NCI-H2227 (cell line): ENCODE results near the gene SHISAL1.
A peak's percentile ranks its signal among the peaks of the same experiment; 100 is the strongest.

Source experiments
- DNase-seq: peaks from one replicate; lab custom pipeline; 2025; ENCODE audit not compliant: unreplicated experiment; lab: John Stamatoyannopoulos, UW

The SHISAL1 gene

DNA sequence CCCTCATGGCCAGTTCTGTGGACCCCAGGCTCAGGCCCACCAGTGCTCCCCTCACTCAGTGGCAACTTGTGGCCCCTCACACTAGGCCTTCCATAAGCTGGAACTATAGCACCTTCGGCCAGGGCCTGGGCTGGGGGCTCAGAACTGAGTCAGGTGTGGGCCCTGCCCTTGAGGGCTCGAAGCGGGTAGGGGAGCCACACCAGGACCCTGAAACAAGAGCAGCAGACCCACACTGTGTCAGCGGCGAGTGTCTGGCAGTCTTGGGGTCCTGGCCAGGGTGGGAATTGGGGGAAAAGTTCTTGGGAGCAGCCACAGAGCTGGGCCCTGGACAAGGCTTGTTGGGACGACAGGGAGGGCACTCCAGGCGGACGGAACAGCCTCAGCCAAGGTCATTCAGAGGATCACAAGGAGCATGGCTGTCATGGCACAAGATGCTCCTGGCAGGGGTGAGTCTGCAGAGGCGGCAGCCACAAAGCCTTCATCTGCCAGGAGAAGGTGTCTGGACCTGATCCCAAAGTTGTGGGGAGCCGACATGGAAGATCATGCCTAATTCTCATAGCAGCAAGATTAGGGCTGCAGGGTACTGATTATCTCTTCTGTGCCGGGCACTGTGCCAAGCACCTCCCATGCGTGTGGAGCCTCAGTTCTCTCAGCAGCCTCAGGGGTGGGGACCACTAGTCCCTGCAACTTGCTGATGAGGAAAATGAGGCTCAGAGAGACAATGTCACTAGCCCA lies 50.7 kb downstream of the SHISAL1 start:
- DNase-seq, result peak; percentile 40

DNA sequence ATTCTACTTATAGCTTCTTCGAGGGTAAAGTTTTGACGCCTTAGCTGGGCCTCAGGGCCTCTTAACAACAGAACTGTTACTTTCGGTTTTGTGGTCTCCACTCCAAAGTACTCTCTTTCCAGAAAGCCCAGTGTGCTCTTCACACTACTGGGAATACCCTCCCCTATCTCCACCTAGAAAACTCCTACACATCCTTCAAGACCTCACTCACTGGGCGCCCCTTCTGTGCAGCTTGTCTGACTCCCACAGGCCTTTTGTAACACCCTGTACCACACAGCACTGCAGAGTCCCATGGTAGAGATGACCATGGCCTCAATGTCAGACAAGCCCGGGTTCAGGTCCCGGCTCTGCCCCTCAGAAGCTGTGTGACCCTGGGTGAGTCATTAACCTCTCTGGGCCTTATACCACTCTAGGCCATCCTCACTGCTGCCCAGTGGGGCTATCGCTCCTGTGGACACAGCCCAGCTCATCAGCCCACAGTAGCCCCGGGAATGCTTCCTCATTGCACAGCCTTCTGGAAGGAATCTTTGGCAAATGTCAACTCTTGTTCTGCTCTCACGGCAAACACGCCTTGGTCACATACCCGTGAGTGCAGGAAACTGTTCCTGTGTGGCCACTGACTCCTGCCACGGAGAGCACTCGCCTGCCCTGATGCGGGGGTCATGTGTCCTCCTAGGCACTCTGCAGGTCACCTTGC lies 51.4 kb downstream of the SHISAL1 start:
- DNase-seq, result no peak

DNA sequence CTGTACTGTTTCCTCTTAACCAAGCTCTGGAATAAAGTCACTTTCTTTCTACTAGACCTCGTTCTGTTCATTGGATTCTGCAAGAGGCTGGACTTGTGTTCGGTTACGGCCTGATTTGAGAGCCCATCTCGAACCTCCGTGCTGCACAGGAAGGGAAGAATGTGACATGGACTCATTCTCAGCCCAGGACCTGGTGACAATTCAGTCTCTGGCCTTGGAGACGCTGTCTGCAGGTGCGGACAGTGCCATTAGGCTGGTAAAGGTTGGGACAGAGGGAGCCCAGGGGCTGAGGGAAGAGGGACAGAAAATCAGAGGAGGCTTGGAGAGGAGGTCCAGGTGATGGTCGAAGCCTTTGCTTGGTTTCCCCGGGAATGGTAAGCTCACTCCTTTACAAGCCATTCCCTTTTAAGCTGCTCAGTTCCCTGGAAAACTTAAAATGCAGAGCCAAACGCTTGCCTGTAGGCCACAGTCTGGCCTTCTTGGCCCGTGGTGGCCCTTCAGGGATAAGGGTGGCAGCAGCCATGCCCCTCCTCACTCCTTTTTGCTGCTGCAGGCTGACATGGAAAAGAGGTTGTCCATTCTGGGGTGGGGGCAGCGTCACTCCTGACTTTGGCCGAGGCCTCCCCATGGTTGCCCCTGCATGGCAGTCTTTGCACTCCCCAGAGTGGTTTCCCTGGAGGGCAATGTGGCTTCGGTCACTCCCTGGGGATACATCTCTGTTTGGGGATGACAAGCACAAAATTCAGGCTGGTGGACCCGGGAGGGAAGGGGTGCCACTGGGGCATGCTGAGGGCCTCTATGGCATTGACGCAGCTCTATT lies 52.3 kb downstream of the SHISAL1 start:
- DNase-seq, result no peak

DNA sequence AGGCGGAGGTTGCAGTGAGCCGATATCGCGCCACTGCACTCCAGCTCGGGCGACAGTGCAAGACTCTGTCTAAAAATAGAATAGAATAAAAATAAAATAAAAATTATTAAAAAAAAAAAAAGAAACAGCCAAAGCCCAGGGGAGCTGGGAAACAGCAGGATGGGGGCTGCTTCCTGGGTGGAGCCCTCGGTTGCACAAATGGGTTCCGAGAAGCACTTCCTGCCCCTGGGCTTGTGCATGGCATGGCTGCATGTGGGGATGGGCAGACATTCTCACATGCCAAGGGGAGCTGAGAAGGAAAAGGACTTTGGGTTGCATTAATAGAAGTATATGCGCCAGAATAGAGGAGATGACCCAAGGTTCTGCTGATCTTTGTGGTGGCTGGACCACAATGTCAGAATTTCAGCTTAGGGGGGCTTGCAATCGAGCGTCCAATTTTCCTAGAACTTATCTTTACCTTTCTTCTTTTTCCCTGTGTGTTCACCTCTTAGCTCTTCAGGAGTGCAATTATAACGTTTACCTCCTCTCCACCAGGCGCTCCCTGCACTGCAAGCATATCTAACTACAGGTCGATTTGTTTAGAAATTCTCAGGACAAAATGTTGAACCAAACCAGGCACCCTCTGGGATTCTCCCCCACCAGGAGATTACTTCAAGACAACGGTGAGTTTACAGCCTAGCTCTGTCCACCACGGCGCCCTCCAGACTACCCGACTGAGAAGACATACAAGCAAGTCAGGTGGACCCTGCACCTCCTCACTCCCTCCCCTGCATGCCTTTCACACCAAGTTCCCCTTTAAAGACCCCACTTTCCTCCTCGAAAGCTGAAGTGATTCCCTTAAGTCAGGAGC lies 53.2 kb downstream of the SHISAL1 start:
- DNase-seq, result no peak

DNA sequence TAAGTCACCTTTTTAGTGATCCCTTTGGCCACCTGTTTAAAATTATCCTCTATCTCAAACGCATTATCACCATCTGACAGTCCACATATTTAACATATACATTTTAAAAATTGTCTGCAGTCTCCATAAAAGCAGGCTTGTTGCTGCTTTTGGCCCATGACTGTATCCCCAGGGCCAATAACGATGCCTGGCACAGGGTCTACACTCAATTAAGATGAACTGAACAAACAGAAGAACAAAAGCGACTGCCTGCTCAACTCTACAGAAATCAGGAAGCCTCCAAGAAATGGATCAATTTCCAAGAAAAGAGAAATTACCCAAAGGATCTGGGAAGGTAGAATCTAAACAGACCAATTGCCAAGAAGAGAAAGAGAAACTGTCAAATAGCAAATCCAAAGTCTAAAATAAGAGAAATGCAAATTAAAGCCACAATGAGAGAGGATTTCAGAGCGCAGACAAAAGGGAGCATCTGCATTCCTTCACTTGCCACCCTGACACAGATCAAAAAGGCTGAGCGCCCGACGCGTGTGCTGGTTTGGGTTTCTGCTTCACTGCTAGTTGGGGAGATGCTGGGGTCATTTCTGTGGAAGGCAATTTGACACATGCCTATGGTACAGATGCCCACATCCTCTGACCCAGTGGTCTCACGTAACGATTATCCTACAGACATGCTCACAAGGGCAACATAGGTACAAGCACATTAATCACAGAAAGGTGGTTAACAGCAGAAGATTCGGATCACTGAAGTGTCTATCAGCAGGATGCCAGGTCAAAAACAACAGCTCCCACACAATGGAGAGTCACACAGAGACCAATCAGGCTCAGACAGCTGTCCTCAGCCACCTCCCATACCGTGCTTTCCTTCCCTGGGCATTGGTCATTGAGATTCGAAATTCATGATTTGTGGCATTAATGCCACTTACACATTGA lies 55.9 kb downstream of the SHISAL1 start:
- no peak for DNase-seq

DNA sequence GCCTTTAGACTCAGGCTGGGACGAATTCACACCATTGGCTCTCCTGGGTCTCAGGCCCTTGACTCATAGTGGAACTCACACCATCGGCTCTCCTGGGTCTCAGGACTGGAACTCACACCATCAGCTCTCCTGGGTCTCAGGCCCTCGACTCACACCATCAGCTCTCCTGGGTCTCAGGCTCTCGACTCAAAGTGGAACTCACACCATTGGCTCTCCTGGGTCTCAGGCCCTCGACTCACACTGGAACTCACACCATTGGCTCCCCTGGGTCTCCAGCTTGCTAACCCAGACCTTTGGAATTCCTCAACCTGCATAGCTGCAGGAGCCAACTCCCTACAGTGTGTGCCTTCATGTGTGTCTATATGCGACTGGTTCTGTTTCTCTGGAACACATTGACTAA lies 56.7 kb downstream of the SHISAL1 start:
- no peak for DNase-seq

DNA sequence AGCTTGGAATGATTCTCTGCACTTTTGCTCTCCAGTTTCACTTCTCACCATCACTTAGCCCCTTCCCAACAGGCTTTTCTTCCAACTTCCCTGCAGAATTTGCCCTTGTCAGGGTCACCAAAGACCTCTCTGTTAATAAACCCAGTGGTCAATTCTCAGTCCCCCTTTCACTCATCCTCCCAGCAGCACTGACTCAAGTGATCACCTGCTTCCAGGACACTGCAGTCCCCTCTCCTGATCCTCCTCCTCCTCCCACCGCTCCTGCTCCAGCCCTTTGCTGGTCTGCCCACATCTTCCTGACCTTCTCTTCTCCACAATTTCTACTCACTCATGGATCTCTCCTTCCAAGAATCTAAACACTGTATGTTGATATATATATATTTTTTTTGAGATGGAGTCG lies 57.9 kb downstream of the SHISAL1 start:
- DNase-seq, result no peak

DNA sequence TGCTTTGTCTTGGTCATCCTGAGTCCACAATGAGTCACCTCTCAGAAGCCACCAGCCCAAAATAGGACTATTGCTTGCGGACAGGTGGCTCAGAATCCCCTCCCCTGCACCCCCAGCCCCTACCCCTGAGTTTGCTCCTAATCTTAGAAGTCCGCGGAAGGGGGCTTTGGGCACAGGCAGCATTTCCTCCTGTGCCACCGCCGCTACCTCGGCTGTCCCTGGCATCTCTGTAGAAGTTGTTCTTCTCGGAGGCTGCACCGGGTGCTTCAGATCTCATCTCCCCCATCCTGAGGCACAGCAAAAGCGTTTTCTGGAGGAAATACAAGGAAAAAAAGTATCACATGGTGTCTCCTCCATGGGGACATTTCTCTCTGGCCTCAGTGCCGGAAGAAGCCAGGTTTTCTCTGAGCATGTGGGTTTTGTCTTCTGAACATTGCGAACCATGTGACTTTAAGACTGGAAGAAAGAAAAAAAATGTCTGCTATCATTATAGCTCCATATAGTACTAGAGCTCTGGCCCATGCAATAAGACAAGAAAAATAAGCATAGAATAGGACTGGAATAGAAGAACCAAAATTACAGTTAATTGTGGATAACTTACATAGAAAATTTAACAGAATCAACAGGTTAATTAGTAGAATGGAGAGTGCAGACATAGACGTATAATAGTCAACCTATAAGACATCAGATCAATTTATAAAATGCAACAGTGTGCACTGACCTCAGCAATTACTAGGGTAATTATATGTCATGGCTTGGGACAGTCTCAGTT lies 63.2 kb downstream of the SHISAL1 start:
- no peak for DNase-seq

DNA sequence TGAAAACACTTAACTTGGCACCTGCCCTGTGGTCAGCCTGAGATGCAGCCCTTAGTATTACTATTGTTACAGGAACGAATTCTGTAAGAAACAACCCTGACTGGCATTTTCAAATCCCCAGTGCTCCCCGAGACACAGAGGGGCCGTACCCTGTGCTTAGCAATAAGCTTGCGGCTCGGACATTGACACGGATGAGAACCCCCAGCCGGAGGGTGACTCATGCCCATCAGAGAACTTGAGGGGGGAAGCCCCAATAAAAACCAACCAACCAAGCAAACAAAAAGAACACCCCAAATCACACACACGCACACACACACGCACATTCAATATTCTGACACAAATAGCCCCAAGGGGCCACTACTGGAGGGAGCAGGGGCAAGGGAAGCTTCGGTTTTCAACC lies 63.8 kb downstream of the SHISAL1 start:
- DNase-seq, result no peak

DNA sequence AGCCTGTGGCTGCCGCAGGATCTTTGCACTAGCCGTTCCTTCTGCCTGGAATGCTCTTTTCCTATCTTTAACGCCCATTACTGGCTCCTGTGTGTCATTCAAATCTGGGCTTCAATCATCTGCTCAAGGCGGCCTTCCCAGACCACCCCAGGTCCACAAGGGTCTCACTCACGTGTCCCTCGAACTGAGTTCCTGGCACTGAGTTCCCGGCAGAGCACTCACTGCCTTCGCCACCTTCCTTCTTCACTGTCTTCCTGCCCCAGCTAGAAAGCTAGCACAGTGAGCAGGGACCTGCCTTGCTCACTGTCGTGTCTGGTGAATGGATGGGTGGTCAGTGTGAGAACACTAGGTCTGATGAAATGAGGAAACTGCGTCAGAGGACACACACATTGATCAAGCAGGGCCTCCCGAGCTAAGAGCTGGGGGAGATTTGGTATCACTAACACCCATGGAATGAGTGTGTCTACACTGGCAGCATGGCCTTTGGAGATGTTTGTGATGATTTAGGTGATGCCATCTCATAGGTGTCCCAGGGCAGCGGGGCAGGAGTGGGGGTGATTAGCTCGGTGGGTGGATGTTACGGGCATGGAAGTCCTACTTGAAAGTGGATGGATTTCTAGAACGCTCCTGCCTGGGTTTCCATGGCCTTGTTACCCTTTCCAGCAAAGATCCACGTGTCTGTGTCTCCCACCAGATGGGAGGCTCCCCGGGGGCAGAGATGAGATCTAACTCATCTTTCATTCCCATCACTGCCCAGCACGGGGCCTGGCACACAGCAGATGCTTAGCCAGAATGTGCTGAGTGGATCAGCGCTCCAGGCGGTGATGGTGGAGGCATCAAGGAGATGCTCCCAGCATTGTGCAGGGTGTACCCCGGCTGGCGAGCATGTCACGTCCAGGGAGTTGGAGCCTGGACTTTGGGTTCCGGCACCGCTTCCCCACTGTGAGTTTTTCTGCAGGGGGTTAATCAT lies 64.5 kb downstream of the SHISAL1 start:
- no peak for DNase-seq

DNA sequence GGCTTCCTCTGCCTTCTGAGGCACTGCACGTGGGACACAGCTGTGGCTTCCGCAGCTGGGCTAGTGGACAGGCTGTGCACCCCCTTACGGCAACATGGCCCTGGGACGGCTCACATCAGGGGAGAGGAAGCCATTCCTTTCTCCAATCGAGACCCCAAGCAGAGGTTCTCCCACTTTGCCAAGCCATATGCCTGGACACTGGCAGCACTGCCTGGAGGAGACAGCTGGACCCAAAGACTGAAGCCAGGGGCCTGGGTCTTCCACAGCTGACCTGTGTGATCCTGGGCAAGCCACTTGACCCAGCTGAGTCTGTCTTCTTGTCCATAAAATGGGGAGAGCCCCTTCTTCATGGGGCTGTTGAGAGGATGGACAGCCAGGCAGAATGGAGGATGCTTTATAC lies 65.4 kb downstream of the SHISAL1 start:
- no peak for DNase-seq

DNA sequence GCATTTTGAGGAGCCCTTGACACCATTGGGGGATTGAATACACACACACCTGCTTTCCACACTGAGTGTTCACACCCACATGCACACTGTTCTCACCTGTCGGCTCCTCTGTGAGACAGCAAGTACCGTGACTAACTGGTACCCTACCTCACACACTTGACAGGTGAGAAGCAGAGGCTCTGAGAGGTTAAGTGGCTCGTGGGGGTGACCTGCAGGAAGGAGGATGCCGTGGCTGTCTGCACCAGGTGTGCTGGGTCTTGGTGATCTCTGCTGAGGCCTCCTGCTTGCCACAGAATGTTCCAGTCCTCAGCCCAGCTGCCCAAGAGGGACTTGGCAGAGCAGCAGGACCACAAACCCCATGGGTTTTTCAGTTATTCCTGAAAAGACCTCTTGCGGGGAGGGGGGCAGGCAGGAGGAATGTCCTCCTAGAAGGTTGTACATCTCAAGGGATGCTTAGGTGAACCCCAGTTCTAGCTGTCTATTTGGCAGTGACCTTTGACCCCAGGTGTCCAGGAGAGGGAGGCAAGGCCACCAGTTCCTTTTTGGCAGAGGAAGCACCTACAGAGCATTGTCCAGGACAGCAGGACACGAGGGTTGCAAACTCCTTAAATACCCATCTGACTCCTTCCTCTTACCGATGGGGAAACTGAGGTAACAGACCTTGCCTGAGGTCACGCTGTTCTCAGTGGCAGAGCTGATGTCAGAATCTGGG lies 66.0 kb downstream of the SHISAL1 start:
- no peak for DNase-seq

DNA sequence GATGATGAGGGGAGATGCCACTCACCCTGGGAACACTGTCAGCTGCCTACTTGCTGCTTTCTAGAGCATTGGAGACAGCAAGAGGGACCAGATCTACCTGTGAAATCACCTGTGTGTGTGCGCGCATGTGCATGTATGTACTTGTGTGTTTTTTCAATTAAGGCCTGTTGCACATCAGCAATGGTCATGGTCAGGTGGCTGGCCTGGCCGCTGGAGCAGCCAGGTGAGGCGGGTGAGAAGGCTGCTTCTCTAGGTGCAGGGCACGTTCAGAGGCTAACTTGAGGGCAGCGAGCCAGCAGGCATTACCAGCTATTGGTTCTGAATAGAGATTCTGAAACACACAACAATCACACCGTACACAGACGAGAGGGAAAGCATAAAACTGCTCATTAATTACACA lies 66.9 kb downstream of the SHISAL1 start:
- no peak for DNase-seq

DNA sequence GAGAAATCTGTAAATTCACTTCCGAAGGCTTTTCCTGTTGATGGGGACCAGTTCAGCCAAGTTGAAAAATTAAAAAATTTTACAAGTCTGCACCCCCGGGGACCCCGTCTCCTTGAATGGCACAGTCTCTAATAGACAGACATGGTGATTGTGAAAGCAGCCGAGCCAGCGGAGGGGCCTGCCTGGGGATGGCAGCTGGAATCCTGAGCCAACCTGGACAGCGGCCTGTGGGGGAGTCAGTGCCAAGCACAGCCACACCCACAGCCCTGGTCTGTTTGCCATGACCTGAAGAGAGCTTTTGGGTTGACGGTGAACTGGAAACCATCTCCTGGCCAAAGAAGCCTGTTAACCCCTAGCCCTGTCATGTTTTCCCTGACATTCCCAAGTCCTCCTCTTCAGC lies 67.3 kb downstream of the SHISAL1 start:
- no peak for DNase-seq

DNA sequence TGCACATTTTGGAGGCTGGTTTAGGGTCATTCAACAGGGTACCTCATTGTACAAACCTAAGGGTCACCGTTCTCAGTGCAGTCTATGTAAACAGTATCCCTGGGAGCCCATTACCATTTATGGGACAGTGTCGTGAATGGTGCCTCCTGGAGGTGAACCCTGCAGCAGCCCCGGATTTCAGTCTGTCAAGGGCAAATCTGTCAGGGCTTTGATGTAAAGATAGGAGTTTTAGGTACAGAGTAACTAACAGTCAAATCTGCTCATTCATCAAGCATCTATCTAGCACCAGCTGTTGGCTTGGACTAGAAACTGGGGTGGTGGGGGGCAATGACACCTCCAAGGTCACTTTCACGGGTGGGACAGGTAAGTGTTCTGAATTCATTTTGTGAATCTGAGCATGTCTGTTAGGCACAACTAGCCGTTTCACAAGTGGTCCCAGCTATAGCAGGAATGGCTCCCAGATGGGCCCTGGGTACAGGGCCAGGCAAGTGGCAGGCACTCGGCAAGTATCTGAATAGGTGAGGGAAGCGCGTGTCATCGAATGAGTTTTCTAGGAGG lies 68.4 kb downstream of the SHISAL1 start:
- no peak for DNase-seq

DNA sequence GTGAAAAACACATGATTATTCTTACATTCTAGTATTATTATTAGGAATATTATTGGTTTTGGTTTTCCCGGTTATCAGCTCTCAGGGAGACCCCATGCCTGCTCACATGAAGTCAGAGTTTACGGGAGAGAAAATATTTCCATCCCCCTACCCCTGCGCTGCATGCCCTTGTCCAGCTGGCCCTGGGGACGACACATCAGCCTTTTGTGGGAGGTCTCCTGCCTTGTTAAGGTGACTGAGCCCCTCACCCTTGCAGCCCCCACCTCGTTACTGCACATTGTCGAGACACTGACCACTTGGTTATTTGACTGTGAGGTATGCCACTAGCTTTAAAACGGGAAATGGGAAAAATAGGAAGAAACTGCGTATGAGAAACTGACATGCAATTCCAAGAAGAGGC lies 69.0 kb downstream of the SHISAL1 start:
- no peak for DNase-seq
